ENCODE data around the gene PRAMEF12. TPM values are rescaled to one million over a fixed set of nuclear protein-coding genes. Genes with fewer than 3 reads are reported as not detected.

PRAMEF12 gene
- polyA plus RNA-seq (not detected in 2 replicates), polyA minus RNA-seq (not detected in 2 replicates)

DNA sequence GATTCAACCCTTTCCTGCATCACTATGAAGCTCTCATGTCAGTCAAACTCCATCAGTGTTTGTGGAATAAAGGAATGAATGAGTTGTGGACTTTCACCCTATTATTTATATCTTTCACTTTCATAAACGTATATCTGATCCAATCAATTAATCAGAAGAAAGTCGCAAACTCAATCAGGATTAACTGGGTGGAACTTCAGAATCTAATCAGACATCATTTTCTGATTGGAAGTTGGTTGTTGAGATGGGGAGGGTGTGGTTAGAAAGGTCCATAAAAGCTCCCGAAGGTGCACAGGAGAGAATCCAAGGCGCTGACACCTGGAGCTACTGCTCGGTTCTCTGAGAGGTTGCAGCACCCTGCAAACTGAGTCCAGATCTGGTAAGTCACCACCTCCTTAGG, at the start of gene PRAMEF12:
PRAMEF12 (plus strand) TSS at position 301 of the 400 bp plus-strand sequence. CDS start 1,130 bp downstream, outside the sequence.
- TF ChIP-seq, protein P1, sequence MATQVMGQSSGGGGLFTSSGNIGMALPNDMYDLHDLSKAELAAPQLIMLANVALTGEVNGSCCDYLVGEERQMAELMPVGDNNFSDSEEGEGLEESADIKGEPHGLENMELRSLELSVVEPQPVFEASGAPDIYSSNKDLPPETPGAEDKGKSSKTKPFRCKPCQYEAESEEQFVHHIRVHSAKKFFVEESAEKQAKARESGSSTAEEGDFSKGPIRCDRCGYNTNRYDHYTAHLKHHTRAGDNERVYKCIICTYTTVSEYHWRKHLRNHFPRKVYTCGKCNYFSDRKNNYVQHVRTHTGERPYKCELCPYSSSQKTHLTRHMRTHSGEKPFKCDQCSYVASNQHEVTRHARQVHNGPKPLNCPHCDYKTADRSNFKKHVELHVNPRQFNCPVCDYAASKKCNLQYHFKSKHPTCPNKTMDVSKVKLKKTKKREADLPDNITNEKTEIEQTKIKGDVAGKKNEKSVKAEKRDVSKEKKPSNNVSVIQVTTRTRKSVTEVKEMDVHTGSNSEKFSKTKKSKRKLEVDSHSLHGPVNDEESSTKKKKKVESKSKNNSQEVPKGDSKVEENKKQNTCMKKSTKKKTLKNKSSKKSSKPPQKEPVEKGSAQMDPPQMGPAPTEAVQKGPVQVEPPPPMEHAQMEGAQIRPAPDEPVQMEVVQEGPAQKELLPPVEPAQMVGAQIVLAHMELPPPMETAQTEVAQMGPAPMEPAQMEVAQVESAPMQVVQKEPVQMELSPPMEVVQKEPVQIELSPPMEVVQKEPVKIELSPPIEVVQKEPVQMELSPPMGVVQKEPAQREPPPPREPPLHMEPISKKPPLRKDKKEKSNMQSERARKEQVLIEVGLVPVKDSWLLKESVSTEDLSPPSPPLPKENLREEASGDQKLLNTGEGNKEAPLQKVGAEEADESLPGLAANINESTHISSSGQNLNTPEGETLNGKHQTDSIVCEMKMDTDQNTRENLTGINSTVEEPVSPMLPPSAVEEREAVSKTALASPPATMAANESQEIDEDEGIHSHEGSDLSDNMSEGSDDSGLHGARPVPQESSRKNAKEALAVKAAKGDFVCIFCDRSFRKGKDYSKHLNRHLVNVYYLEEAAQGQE (IDR thresholded peaks at IDR 0.05; ENCODE audit: borderline replicate concordance): no peak
- TF ChIP-seq EP300 (conservative IDR thresholded peaks at IDR 0.05; ENCODE audit: poor library complexity, severe bottlenecking) (no peak), MXI1 (conservative IDR thresholded peaks at IDR 0.05; ENCODE audit: poor library complexity, severe bottlenecking) (no peak), EZH2 (IDR thresholded peaks at IDR 0.05; ENCODE audit: borderline replicate concordance, insufficient read depth, low read length, poor library complexity, severe bottlenecking) (no peak), POLR2AphosphoS5 (IDR thresholded peaks at IDR 0.05) (no peak), RAD21 (conservative IDR thresholded peaks at IDR 0.05) (no peak), SMC3 (conservative IDR thresholded peaks at IDR 0.05; ENCODE audit: poor library complexity) (no peak), TAF1 (IDR thresholded peaks at IDR 0.05; ENCODE audit: low read depth) (no peak)
- TF ChIP-seq, protein P2, sequence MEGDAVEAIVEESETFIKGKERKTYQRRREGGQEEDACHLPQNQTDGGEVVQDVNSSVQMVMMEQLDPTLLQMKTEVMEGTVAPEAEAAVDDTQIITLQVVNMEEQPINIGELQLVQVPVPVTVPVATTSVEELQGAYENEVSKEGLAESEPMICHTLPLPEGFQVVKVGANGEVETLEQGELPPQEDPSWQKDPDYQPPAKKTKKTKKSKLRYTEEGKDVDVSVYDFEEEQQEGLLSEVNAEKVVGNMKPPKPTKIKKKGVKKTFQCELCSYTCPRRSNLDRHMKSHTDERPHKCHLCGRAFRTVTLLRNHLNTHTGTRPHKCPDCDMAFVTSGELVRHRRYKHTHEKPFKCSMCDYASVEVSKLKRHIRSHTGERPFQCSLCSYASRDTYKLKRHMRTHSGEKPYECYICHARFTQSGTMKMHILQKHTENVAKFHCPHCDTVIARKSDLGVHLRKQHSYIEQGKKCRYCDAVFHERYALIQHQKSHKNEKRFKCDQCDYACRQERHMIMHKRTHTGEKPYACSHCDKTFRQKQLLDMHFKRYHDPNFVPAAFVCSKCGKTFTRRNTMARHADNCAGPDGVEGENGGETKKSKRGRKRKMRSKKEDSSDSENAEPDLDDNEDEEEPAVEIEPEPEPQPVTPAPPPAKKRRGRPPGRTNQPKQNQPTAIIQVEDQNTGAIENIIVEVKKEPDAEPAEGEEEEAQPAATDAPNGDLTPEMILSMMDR (IDR thresholded peaks at IDR 0.05; ENCODE audit: poor library complexity, severe bottlenecking): no peak

DNA sequence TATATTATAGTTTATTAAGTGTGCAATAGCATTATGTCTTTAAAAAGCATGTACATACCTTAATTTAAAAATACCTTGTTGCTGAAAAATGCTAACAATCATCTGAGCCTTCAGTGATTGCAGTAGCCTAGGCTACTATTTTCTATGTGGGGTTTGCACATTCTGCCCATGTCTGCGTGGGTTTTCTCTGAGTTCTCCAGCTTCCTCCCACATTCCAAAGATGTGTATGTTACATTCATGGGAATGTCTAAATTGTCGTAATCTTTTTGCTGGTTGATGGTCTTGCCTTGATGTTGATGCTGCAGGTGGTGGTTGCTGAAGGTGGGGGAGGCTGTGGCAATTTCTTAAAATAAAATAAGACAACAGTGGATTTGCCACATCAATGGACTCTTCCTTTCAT, 45.1 kb upstream of the PRAMEF12 start:
- no peaks in the 10 kb centered on the region for H3F3A ChIP-seq (ENCODE audit: insufficient read depth, low read length, poor library complexity, severe bottlenecking)
- H3K4me2 ChIP-seq (ENCODE audit: low read length): no peak overlapping the region
- peaks cover 4% of the 10 kb centered on the region for H3K9me3 ChIP-seq (ENCODE audit: low read length)
- TF ChIP-seq, protein P2 (IDR thresholded peaks at IDR 0.05; ENCODE audit: poor library complexity, severe bottlenecking): no peak
- TF ChIP-seq TAF1 (IDR thresholded peaks at IDR 0.05; ENCODE audit: low read depth) (no peak), EP300 (conservative IDR thresholded peaks at IDR 0.05; ENCODE audit: poor library complexity, severe bottlenecking) (no peak), MXI1 (conservative IDR thresholded peaks at IDR 0.05; ENCODE audit: poor library complexity, severe bottlenecking) (no peak), SMC3 (conservative IDR thresholded peaks at IDR 0.05; ENCODE audit: poor library complexity) (no peak), EZH2 (IDR thresholded peaks at IDR 0.05; ENCODE audit: borderline replicate concordance, insufficient read depth, low read length, poor library complexity, severe bottlenecking) (no peak), RAD21 (conservative IDR thresholded peaks at IDR 0.05) (no peak), POLR2AphosphoS5 (IDR thresholded peaks at IDR 0.05) (no peak)
- TF ChIP-seq, protein P1 (IDR thresholded peaks at IDR 0.05; ENCODE audit: borderline replicate concordance): no peak
- H4K20me1 ChIP-seq (ENCODE audit: insufficient read depth): no peaks in the 10 kb centered on the region
- no peak overlapping the region for H3K9ac ChIP-seq (ENCODE audit: low read length)
- H3K9me2 ChIP-seq (ENCODE audit: insufficient read depth, low read length): no peaks in the 10 kb centered on the region
- no peaks in the 10 kb centered on the region for H3K27me3 ChIP-seq (ENCODE audit: insufficient read depth, low read depth, low read length)
- H2AFZ ChIP-seq (ENCODE audit: low read depth, low read length): no peak overlapping the region
- H3K36me3 ChIP-seq (ENCODE audit: insufficient read depth, low read length): no peaks in the 10 kb centered on the region
- H3K79me2 ChIP-seq (replicated peaks; ENCODE audit: insufficient read depth, low read length): no peaks in the 10 kb centered on the region
- no peak overlapping the region for H3K27ac ChIP-seq (ENCODE audit: low read length)
- no peak overlapping the region for H3K4me3 ChIP-seq (ENCODE audit: low read length)

More for the DNA sequence above, at the start of gene PRAMEF12:
- Histone ChIP-seq H3K9me3 (ENCODE audit: low read length) (no peaks in the 10 kb centered on the region), H3K36me3 (ENCODE audit: insufficient read depth, low read length) (no peaks in the 10 kb centered on the region), H3K4me2 (ENCODE audit: low read length) (no peak within 1 kb of the TSS), H3K4me3 (ENCODE audit: low read length) (no peak within 1 kb of the TSS), H3K79me2 (replicated peaks; ENCODE audit: insufficient read depth, low read length) (no peaks in the 10 kb centered on the region), H3F3A (ENCODE audit: insufficient read depth, low read length, poor library complexity, severe bottlenecking) (no peaks in the 10 kb centered on the region), H3K27me3 (ENCODE audit: insufficient read depth, low read depth, low read length) (no peaks in the 10 kb centered on the region), H3K9ac (ENCODE audit: low read length) (no peak within 1 kb of the TSS), H3K27ac (ENCODE audit: low read length) (no peak within 1 kb of the TSS), H2AFZ (ENCODE audit: low read depth, low read length) (no peak within 1 kb of the TSS), H4K20me1 (ENCODE audit: insufficient read depth) (no peaks in the 10 kb centered on the region), H3K9me2 (ENCODE audit: insufficient read depth, low read length) (no peaks in the 10 kb centered on the region)

Data from neural cell (in vitro differentiated cells).